IPS-18a (cell line): ENCODE data around the gene C1S.

Experiments
- H3K27ac ChIP-seq: one replicate; pipeline ENCODE4 v1.5.1; 2013; ENCODE audit warnings: low read length
- H3K27me3 ChIP-seq: one replicate; pipeline ENCODE4 v1.6.1; 2013; ENCODE audit warnings: mild to moderate bottlenecking, low read length; ENCODE audit not compliant: control insufficient read depth, insufficient read depth
- H3K36me3 ChIP-seq: one replicate; pipeline ENCODE4 v1.6.1; 2013; ENCODE audit warnings: low read depth, low read length; ENCODE audit not compliant: control insufficient read depth
- H3K4me1 ChIP-seq: one replicate; pipeline ENCODE4 v1.6.1; 2013; ENCODE audit warnings: low read depth, low read length; ENCODE audit not compliant: control insufficient read depth
- H3K4me3 ChIP-seq: one replicate; pipeline ENCODE4 v1.5.1; 2013; ENCODE audit warnings: low read length
- H3K9ac ChIP-seq: one replicate; pipeline ENCODE4 v1.6.1; 2013; ENCODE audit warnings: mild to moderate bottlenecking, low read length, moderate library complexity
- H3K9me3 ChIP-seq: one replicate; pipeline ENCODE4 v1.6.1; 2013; ENCODE audit warnings: low read depth, low read length; ENCODE audit not compliant: control insufficient read depth

The C1S gene

DNA sequence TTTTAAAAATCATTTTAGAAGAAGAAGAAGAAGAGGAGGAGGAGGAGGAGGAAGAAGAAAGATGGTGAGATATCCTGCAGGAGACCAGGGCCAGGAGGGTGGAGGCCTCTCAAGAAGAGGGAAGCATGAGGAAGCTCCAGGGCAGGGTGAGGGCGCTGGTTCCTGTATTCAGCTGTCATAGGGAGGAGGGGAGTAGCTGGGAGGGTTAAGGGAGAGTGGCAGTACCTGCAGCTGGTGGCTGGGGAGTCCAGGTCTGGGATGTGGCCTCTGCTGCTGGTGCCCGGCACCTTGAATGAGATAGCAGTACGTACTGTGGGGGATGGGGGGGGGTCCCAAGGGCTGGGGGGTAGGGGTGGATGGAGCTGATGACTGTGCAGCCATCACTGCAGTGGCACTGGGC, 58.4 kb downstream of the C1S start:
- no peaks in the 10 kb centered on the region for H3K27me3 ChIP-seq
- H3K4me3 ChIP-seq, result no peak overlapping the region
- H3K9ac ChIP-seq, result no peak overlapping the region
- H3K4me1 ChIP-seq, result no peaks in the 10 kb centered on the region
- no peaks in the 10 kb centered on the region for H3K9me3 ChIP-seq
- no peaks in the 10 kb centered on the region for H3K36me3 ChIP-seq
- no peak overlapping the region for H3K27ac ChIP-seq

DNA sequence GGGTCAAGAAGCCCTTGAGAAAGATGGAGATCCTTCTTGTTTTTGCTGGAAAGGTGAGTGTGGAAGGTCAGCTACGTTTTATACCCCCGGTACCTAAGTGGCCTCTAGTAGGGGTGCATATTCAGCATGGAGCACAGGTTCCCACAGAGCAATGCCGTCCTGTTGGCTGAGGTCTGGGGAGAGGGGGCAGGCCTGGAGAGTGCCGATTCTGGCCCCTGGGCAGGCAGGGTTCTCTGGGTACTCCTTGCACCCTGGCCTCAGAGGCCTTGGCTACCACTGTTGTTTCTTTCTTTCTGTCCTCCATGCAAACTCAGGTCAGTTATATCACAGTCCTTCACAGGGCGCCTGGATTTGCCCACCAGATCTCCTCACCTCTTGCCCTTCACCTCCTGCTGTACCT, 59.6 kb downstream of the C1S start:
- Histone ChIP-seq H3K36me3 (no peaks in the 10 kb centered on the region), H3K27me3 (no peaks in the 10 kb centered on the region), H3K4me3 (no peak overlapping the region), H3K9me3 (no peaks in the 10 kb centered on the region), H3K4me1 (no peaks in the 10 kb centered on the region), H3K27ac (no peak overlapping the region), H3K9ac (no peak overlapping the region)
